Spleen (tissue), 11 donors: ENCODE data around the gene MNX1. TPM values are rescaled to one million over a fixed set of nuclear protein-coding genes. Genes with fewer than 3 reads are reported as not detected.

Experiments
- DNase-seq: peaks from one replicate; pipeline ENCODE4 v3.0.0-alpha.2; 2020
- H3K27ac ChIP-seq, 8 donors: fragments of 200-600 bp; sonication (generic) in 7 of 8; 1 replicate in 4 of 8; 2 replicates in 4 of 8; pipeline versions ENCODE4 v1.5.0 to v1.8.0; 2016 to 2021; ENCODE audit warnings: inconsistent platforms in 4 of 8, mild to moderate bottlenecking in 4 of 8, moderate library complexity in 1 of 8
- H3K27me3 ChIP-seq, 7 donors: fragments of 200-600 bp; sonication (generic) in 6 of 7; replicated peaks in 1 of 7; 1 replicate in 4 of 7; 2 replicates in 3 of 7; pipeline versions ENCODE4 v1.5.0 to v1.8.0; 2016 to 2021; ENCODE audit warnings: inconsistent platforms in 3 of 7, mild to moderate bottlenecking in 1 of 7
- H3K36me3 ChIP-seq, 6 donors: fragments of 200-600 bp; sonication (generic) in 5 of 6; 1 replicate in 4 of 6; 2 replicates in 2 of 6; pipeline versions ENCODE4 v1.5.0 to v1.8.0; 2016 to 2021; ENCODE audit warnings: inconsistent platforms in 2 of 6
- H3K4me1 ChIP-seq, 6 donors: fragments of 200-600 bp; sonication (generic) in 5 of 6; 1 replicate in 3 of 6; 2 replicates in 3 of 6; pipeline versions ENCODE4 v1.5.0 to v1.8.0; 2016 to 2021; ENCODE audit warnings: inconsistent platforms in 3 of 6
- H3K4me3 ChIP-seq, 8 donors: fragments of 200-600 bp; sonication (generic) in 7 of 8; 1 replicate in 4 of 8; 2 replicates in 4 of 8; pipeline versions ENCODE4 v1.5.0 to v1.8.0; 2016 to 2021; ENCODE audit warnings: inconsistent platforms in 4 of 8, mild to moderate bottlenecking in 4 of 8, moderate library complexity in 2 of 8
- H3K9me3 ChIP-seq, 8 donors: fragments of 200-600 bp; sonication (generic) in 7 of 8; 1 replicate in 4 of 8; 2 replicates in 4 of 8; pipeline versions ENCODE4 v1.5.0 to v1.8.0; 2016 to 2021; ENCODE audit warnings: inconsistent platforms in 4 of 8
- POLR2A ChIP-seq, 3 donors: fragments of 450-650 bp; IDR thresholded peaks; one replicate each; pipeline ENCODE4 v1.5.1; 2017; ENCODE audit warnings: antibody characterized with exemption in 3 of 3, mild to moderate bottlenecking in 1 of 3
- POLR2AphosphoS5 ChIP-seq, 3 donors: sonication (generic); formaldehyde crosslinking; IDR thresholded peaks; one replicate each; pipeline ENCODE4 v1.5.1; 2017; ENCODE audit warnings: antibody characterized with exemption in 3 of 3
- WGBS, 5 donors: extraction: QIAGEN DNeasy Blood & Tissue Kit in 3 of 5; methylation state at CpG; one replicate each; pipeline versions ENCODE4 v1.1.5 to v1.1.7; 2013 to 2018; 5-methylcytosine and 5-hydroxymethylcytosine counted together
- intact Hi-C: fragments of 100-400 bp; cut with DNase I; formaldehyde crosslinking; loops from one replicate; pipeline ENCODE4 v1.15.0; 2023; ENCODE audit warnings: low total_unique reads
- polyA plus RNA-seq, 3 donors: library from polyadenylated mRNA; stranded (reverse); fragments of 200-250 nt; gene quantifications; one replicate each; pipeline ENCODE4 v1.2.1, GENCODE V29; 2013
- total RNA-seq, 7 donors: library from RNA; depleted of rRNA in 3 of 7; stranded (reverse); fragments of >200 nt in 3 of 7; fragmentation: NEBNext Ultra II Directional in 4 of 7; extraction: Animal tissue kit (Norgen Biotek cat#: 25700) in 4 of 7; gene quantifications; one replicate each; pipeline versions ENCODE4 v1.1.0 to v1.2.1, GENCODE V29; 2016 to 2021
- TF ChIP-seq, protein P1 (sequence below), 11 experiments: fragments of 200-600 bp in 7 of 11; fragments of 450-650 bp in 4 of 11; sonication (generic) in 4 of 11; IDR thresholded peaks in 8 of 11; conservative IDR thresholded peaks in 3 of 11; 1 replicate in 7 of 11; 2 replicates in 4 of 11; pipeline versions ENCODE4 v1.4.0 to v1.8.0; 2016 to 2021; ENCODE audit warnings: antibody characterized with exemption in 11 of 11, inconsistent platforms in 4 of 11, mild to moderate bottlenecking in 1 of 11
- donor health status: healthy with polysubstance abuse.
- donor health status: DM: no; HTN: no; CAD: no; lungs with moderate emphysema.
- donor health status: DM: no; HTN: no; CAD: no.
- donor health status: Bipolar disorder and iron deficiency.
- donor health status: healthy.
- donor health status: DM: no; HTN: no; CAD: no.
- donor health status: DM: yes; HTN: yes; CAD: no.

MNX1 gene
- total and polyA plus RNA-seq, 10 donors, result 0.85 TPM; not detected in 9

DNA sequence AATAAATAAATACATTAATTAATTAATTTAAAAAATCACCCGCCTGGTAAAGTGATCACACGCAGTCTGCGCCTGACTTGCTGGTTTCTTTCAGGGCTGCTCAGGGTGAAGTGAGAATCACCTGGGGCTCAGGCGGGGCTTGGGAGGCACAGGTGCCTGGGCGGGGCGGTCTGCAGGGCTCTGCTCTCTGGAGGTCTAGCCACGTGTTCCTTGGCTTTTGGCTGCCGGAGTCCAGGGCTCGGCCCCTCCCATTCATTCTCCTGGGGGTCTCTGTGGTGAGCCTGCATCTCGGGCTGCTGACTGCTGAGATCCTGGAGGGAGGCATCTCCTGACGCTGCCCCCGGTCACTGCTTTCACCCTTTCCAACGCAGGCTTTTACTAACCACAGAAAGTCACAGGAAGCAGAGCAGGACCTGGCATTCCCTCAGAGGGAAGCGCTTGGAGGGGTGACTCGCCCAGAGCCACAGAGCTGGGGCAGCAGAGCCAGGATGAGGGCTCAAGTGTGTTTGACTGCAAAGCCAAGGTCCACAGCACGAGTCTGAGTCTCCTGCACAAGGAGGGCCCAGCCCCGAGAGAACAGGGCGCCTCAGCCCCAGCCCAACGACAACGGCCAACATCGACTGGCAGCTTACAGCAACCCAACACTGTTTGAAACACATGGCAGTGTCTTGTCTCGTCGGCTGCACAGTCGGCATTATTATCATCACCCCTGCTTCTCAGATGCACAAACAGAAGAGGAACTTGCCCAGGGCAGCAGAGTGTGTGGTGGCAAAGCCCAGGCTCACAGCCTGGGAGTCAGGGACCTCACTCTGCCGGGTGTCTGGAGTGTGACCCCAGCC is 22.4 kb upstream of the MNX1 start:
- peak; percentile 47 for DNase-seq
- no peak for TF ChIP-seq POLR2A (IDR thresholded peaks at IDR 0.05)
- no peak for TF ChIP-seq POLR2AphosphoS5 (IDR thresholded peaks at IDR 0.05)
- TF ChIP-seq, protein P1, sequence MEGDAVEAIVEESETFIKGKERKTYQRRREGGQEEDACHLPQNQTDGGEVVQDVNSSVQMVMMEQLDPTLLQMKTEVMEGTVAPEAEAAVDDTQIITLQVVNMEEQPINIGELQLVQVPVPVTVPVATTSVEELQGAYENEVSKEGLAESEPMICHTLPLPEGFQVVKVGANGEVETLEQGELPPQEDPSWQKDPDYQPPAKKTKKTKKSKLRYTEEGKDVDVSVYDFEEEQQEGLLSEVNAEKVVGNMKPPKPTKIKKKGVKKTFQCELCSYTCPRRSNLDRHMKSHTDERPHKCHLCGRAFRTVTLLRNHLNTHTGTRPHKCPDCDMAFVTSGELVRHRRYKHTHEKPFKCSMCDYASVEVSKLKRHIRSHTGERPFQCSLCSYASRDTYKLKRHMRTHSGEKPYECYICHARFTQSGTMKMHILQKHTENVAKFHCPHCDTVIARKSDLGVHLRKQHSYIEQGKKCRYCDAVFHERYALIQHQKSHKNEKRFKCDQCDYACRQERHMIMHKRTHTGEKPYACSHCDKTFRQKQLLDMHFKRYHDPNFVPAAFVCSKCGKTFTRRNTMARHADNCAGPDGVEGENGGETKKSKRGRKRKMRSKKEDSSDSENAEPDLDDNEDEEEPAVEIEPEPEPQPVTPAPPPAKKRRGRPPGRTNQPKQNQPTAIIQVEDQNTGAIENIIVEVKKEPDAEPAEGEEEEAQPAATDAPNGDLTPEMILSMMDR (IDR thresholded peaks at IDR 0.05 in 8 of 11, conservative IDR thresholded peaks at IDR 0.05 in 3 of 11), result no peak
- Histone ChIP-seq H3K4me1 (no peaks in the 10 kb centered on the region), H3K27me3 (peaks cover 0 to 84% (median 29%) of the 10 kb centered on the region in 7 donors), H3K9me3 (peaks cover 0 to 13% (median 0%) of the 10 kb centered on the region in 8 donors), H3K27ac (no peak overlapping the region), H3K4me3 (no peak overlapping the region), H3K36me3 (no peaks in the 10 kb centered on the region)
- 58 to 69% (median 62%) methylated on average over 10 to 25 of the region's 25 CpGs for WGBS, 5 donors
- intact Hi-C loops, result no loop called here

- no peaks in the 10 kb centered on the region for H3K36me3 ChIP-seq
- H3K9me3 ChIP-seq, result peaks cover 0 to 13% (median 0%) of the 10 kb centered on the region in 8 donors
- intact Hi-C loops, result no loop called here
- H3K4me1 ChIP-seq, result no peaks in the 10 kb centered on the region
- no peak for TF ChIP-seq POLR2AphosphoS5 (IDR thresholded peaks at IDR 0.05)
- TF ChIP-seq, protein P1 (IDR thresholded peaks at IDR 0.05 in 8 of 11, conservative IDR thresholded peaks at IDR 0.05 in 3 of 11), result no peak
- TF ChIP-seq POLR2A (IDR thresholded peaks at IDR 0.05), result no peak
- WGBS, 5 donors, result 74 to 90% (median 81%) methylated on average over 4 of the region's 4 CpGs
- DNase-seq, result no peak
- H3K27me3 ChIP-seq, result peaks cover 0 to 84% (median 29%) of the 10 kb centered on the region in 7 donors
- no peak overlapping the region for H3K27ac ChIP-seq
- H3K4me3 ChIP-seq, result no peak overlapping the region
These were observed 21.7 kb upstream of the MNX1 start for GRCh38 chr7:157032128-157032527.

DNA sequence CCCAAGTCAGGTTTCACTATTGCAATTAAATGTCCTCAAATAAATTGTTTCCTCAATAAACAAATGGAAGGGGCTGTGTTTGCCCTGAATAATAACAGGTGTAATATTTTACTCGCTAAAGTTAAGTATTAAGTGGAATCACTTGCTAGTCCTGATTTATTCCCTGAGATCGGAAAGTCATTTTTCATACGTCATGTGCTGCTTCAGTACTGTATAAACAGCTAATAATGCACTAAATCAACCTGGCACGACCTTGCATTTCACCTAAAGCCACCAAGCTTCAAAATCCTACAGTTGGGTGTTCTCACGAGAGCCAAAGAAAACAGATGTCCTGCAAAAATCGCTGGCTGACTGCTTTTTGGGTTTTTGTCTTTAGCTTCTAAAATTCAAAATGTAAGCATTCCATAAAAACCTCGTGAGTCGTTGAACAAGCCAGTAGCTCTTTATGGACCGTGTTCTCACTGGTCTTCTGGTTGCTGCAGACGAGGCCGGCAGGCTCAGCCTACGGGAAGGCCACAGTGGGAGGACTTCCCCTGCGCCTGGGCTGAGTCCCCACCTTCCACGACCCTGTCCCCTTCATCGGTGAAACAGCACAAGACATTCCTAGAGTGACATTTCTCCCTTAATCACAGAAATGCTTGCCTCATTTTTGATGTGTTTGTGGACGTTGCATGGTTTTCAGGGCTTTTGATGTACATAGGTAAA is 17.9 kb upstream of the MNX1 start:
- Histone ChIP-seq H3K4me3 (no peak overlapping the region), H3K27me3 (peaks cover 0 to 100% (median 56%) of the 10 kb centered on the region in 7 donors), H3K4me1 (no peaks in the 10 kb centered on the region), H3K27ac (no peak overlapping the region), H3K9me3 (no peaks in the 10 kb centered on the region), H3K36me3 (no peaks in the 10 kb centered on the region)
- intact Hi-C loops, result no loop called here
- 68 to 74% (median 72%) methylated on average over 16 of the region's 16 CpGs for WGBS, 5 donors
- no peak for DNase-seq
- TF ChIP-seq POLR2AphosphoS5 (IDR thresholded peaks at IDR 0.05), result no peak
- TF ChIP-seq, protein P1 (IDR thresholded peaks at IDR 0.05 in 8 of 11, conservative IDR thresholded peaks at IDR 0.05 in 3 of 11), result no peak
- no peak for TF ChIP-seq POLR2A (IDR thresholded peaks at IDR 0.05)
